GOT3 (cell line): Measurements from ENCODE around the gene PKMYT1.

Experiments
- DNase-seq: peaks from one replicate; lab custom pipeline; 2025; ENCODE audit warnings: mixed read lengths; lab: John Stamatoyannopoulos, UW

The PKMYT1 gene

DNA sequence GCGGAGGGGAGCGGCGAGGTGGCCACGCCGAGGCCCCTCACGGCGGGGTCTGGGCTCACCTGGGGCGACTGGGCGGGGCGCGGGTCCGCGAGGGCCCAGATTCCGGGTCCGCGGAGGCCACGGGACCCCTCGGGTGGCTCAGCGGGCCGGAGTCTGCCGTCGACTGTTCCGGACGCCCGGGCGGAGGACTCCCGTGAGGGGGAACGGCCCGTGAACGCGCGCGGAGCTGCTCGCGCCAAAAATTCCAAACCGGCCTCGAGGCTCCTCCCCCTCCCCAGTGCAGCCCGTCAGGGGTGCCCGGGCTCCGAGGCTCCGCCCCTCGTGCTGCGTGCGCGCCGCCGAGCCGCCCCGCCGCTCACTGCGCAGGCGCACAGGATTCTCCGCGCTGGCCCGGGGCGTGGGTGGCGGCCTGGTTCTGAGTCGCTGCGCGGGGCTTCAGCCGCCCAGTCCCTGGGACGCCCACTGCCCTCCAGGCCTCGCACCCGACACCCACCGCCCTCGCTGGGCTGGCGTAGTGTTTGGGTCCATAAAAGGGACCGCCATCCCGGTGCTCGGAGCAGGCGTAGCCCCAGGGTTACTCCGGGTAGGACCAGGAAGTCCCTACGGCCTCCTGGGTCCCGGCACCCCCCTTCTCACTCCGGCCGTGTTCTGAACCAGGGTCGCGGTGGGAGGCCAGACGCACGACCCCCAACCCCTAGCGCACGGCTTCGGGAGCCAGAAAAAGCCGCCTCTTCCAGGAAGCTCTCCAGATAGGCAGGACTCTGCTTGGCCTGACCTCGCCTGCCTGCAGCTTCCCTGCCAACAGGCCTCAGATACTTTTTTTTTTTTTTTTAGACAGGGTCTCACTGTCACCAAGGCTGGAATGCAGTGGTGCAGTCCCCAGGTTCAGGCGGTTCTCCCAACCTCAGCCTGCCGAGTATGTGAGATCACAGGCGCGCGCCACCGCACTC is at the start of gene PKMYT1:
Gene PKMYT1 (minus strand): TSS at position 220 of the 950 bp plus-strand sequence. CDS start 789 bp downstream, outside the sequence.
- peak; percentile 87 for DNase-seq

DNA sequence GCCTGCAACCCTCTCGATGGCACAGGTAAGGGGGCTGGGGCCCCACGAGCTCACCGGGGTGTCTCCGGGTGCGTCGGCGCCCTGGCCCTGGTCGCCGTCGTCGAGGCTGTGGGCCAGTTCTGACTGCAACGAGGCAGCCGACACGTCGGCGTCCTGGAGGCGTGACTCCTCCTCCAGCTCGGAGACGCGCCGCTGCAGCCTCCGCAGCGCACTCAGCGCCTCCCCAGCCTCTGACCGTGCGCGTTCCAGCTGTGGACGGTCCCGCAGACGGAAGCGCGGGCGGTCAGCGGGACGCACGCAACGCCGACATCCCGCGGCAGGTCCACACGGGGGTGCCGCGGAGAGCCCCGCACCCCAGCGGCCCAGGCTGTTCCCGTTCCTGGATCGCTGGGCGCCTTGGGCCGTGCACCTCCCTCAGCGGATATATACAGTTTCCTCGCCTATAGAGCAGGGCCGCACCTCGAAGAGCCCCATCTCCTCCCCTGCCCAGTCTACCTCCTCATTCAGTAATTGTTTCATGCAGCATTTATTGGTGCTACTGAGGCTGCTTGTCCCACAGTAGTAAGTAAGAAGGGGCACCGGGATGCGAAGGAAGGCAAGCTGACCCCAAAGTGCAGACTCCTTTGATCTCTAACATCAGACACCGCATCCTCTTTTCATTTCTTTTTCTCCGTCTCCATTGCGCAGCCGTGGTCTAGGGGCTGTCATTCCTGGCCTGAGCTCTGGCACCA is 49.4 kb upstream of the PKMYT1 start:
- no peak for DNase-seq

DNA sequence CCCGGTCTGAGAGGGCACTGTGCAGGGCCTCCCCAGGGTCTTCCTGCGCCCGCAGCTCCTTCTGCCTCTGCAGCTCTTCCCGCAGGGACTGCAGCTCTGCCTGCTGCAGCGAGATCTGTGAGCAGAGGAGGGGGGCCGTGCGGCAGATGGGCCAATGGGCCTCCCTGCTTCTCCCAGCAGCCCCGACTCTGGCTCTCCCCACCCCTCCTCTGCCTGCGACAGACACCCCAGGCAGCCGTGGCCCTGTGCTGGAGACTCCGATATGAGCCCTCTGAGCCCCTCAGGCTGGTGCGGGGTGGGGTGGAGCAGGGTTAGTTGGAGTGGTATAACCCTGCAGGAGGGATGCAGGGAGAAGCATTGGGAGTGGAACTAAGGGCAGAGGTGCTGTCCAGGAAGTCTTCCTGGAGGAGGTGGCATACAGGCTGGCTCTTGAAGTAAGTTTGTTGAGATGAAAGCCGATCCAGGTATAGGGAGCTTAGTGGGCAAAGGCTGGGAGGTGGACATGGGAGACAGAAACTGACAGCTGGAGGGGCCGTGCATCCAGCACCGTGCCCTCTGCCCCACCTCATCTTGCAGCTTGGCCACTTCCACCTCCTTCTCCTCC is 48.6 kb upstream of the PKMYT1 start:
- DNase-seq = no peak

DNA sequence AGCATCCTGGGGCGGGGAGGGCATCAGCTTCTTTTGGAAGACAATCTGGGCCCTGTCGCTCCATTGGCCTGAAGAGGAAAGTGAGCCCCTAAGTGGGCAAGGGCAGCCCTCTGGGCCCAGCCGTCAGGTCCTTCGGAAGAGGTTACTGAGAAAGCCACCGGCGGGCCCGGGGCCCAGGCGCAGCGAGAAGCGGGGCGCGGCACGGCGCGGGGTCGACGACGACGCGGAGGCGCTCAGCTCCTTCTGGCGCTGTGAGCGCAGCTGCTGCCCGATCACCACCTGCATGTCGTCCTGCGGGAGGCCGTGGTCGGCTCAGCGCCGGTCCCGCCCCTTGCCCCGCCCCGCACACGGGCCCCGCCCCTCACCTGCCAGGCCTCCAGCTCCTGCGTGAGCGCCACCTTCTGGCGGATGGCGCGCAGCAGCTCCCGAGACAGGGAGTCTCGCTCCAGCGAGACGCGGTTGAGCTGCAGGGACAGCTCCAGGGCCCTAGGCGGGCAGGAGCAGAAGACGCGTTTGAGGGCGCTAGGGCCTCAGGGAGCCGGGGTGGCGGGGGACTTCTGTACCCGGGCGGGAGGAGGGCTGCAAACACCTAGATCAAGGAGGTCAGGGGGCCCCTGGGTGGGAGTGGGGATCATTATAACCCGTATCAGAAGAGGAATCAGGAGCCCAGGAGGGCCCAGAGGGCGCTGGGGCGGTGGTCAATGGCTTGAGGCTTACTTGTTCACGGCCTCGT is 47.9 kb upstream of the PKMYT1 start:
- DNase-seq = no peak

DNA sequence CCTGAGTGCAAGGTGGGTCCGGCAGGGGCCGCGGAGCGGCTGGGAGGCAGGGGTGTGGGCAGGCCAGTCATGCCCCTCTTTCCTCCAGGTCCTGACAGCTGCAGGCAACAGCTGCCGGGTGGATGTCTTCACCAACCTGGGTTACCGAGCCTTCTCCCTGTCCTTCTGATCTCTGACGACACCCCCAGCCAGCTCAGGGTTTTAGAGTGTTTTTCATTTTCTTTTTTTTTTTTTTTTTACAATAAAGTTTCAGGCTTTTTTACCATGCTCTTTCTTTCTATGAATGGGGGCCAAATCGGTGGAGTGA is 47.2 kb upstream of the PKMYT1 start:
- no peak for DNase-seq

DNA sequence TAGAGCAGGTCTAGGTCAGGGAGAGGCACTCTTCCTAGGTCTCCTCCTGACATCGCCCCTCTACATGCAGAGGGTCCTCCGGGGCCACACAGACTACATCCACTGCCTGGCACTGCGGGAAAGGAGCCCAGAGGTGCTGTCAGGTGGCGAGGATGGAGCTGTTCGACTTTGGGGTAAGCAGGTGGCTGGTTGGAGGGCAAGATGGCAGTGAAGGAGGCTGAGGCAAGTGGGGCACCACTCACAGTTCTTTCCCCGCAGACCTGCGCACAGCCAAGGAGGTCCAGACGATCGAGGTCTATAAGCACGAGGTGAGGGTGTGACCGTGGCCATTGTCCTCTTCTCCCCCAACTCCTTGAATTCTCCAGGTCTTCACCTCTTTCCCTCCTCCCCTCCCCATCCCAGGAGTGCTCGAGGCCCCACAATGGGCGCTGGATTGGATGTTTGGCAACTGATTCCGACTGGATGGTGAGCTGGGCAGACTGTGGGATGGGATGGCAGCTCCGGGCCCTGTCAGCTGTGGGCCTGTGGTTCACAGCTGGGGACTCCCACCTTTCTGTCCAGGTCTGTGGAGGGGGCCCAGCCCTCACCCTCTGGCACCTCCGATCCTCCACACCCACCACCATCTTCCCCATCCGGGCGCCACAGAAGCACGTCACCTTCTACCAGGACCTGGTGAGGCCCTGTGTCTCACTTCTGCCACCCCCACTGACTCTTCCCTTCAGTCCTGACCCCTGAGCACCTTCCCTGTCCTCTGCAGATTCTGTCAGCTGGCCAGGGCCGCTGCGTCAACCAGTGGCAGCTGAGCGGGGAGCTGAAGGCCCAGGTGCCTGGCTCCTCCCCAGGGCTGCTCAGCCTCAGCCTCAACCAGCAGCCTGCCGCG is 46.6 kb upstream of the PKMYT1 start:
- DNase-seq = no peak

DNA sequence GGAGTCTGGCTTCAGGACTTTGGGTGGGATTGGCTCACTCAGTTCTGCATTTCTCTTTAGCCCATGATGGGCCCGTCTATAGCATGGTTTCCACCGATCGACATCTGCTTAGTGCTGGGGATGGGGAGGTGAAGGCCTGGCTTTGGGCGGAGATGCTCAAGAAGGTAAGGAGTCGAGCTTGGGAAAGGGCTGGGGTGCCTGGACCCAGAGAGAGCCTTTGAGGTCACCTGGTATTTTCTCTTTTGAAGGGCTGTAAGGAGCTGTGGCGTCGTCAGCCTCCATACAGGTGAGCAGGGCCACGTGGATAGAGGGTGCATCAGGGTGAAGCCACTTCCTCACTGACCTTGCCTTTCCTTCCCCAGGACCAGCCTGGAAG is 45.7 kb upstream of the PKMYT1 start:
- DNase-seq = no peak

DNA sequence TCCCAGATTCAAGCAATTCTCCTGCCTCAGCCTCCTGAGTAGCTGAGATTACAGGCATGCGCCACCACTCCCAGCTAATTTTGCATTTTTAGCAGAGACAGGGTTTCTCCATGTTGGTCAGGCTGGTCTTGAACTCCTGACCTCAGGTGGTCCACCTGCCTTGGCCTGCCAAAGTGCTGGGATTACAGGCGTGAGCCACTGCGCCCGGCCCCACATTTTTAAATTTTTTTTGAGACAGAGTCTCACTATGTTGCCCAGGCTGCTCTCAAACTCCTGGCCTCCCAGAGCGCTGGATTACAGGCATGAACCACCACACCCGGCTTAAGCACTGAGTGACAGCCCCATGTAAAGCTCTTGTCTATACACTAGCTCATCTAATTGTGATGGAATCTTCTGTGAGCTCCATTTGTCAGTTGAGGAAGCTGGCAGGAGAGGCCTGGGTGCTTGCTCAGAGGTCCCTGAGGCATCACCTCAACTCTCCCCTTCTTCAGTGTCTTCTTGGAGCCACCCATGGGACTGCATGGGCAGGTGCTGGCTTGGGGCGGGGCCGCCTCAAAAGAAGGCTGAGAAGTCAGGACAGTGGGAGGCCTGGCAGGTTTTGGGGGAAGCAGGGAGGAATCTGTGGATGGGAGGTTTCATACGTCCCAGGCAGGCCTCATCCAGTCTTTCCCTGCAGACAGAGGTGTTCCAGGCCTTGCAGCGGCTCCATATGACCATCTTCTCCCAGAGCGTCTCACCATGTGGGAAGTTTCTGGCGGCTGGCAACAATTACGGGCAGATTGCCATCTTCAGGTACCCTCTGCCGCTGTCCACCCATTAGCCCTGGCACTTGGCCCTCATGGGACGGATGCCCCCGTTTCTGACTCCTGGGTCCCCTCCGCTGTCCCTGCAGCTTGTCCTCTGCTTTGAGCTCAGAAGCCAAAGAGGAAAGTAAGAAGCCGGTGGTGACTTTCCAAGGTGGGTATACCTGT is 45.1 kb upstream of the PKMYT1 start:
- DNase-seq = no peak

DNA sequence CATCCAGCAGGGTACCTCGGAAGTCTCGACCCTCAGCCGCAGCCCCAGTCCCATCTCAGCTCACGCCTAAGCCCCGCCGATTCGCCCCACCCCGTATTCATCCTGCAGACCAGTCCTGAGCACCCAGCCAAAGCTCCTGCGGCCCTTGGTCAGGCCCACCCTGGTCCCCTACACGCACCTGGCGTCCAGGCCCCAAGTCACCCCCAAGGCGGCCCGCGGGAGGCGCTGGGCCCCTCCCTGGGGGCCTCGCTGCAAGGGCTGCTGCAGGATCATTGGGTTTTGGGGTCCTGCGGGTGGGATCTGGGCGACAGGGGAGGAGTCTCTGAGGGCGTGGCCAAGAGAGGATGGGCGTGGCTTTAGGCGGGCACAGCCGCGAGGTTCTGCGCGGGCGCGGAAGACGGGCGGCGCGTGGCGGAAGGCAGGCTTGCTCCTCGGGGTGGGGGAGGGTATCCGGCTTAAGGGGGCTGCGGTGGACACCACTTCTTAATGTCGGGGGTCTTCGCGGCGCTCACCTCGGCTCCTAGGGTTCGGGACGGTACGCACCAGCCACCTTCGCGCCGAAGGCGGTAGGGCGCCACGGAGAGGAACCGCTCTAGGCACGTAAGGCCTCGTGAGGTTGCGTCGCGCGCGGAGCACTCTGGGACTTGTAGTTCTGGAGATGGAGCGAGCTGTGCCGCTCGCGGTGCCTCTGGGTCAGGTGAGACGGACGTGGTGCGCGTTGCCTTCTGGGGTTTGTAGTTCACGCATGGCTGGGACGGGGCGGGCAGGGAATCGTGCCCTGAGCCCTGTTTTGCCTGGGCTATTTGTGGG is 43.6 kb upstream of the PKMYT1 start, which contains the start of the genes HCFC1R1 and THOC6:
Gene HCFC1R1 (minus strand): TSS at position 274 of the 810 bp plus-strand sequence. CDS start 1 bp downstream, at position 273.
Gene THOC6 (plus strand): TSS at position 367 of the 810 bp plus-strand sequence. CDS start 292 bp downstream, at position 659.
- DNase-seq = peak; percentile 86

DNA sequence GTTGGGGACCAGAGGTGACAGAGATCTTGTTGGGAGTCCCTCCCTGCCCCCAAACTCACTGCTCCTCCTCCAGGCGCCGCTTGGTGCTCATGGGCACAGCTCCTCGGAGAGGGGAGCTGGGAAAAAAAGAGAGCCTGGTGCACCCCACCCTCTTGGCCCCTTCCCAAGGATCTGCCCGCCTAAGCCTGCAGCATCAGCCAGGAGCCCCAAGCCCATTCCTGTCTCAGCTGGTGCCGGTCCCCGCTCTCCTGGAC is 43.1 kb upstream of the PKMYT1 start:
- peak; percentile 86 for DNase-seq

DNA sequence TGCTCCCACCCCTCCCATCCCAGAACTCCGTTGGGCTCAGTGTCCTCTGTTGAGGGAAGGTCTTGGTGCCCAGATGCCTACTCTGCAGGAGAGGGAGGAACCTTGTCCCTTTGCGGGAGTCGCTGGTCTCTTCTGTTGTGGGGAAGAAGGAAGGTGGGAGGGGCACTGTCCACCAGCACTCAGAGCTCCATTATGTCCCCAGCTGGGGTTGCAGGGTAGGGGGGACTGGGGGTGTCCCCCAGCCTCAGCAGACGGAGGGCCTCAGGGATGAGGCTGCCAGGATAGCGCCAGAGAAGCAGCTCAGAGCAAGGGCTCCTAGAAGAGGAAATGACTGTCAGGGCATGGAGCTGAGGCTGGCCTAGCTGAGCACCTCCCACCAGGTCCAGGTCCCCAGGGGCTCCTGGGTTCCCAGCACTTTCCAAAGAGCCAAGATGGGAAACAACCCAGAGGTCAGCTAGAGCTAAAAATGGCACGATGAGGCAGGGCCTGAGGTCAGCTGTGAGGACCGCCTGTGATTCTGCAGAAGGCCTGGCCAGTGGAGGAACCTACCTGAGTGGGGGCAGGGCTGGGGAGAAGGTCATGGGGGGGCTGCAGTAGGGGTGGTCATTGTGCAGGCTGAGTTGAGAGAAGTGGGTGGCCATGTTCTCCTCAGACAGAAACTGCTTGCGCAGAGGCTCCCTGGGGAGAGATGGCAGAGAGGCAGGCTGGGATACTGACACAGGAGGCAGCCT is 42.6 kb upstream of the PKMYT1 start:
- peak; percentile 61 for DNase-seq

DNA sequence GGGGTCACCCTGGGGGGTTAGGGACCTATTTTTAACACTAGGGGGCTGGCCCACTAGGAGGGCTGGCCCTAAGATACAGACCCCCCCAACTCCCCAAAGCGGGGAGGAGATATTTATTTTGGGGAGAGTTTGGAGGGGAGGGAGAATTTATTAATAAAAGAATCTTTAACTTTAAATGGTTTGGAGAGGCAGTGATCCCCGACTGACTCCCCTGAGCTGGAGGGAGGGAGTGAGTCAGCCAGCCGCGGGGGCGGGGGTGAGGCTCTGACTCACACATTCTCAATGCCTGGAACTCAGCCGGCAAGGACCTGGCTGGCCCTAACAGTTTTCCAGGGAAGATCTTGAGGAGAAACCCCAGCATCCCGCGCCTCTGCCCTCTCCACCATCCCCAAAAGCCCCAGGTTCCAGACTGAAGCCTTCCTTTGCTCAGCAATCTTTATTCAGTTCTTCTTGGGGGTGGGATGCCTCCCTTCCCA is 42.0 kb upstream of the PKMYT1 start:
- DNase-seq = peak; percentile 64

DNA sequence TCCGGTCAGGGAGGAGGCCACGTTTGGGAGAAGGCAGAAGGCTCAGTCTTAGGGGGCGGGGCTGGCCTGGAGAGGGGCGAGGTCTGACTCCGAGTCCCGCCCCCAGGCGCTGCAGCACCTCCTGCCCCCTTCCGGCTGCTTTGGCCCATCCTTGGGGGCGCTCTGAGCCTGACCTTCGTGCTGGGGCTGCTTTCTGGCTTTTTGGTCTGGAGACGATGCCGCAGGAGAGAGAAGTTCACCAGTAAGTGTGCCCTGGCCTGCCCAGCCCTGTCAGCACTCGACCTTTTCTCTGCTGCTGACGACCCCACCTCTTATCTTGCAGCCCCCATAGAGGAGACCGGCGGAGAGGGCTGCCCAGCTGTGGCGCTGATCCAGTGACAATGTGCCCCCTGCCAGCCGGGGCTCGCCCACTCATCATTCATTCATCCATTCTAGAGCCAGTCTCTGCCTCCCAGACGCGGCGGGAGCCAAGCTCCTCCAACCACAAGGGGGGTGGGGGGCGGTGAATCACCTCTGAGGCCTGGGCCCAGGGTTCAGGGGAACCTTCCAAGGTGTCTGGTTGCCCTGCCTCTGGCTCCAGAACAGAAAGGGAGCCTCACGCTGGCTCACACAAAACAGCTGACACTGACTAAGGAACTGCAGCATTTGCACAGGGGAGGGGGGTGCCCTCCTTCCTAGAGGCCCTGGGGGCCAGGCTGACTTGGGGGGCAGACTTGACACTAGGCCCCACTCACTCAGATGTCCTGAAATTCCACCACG is 41.4 kb upstream of the PKMYT1 start:
- peak; percentile 64 for DNase-seq

DNA sequence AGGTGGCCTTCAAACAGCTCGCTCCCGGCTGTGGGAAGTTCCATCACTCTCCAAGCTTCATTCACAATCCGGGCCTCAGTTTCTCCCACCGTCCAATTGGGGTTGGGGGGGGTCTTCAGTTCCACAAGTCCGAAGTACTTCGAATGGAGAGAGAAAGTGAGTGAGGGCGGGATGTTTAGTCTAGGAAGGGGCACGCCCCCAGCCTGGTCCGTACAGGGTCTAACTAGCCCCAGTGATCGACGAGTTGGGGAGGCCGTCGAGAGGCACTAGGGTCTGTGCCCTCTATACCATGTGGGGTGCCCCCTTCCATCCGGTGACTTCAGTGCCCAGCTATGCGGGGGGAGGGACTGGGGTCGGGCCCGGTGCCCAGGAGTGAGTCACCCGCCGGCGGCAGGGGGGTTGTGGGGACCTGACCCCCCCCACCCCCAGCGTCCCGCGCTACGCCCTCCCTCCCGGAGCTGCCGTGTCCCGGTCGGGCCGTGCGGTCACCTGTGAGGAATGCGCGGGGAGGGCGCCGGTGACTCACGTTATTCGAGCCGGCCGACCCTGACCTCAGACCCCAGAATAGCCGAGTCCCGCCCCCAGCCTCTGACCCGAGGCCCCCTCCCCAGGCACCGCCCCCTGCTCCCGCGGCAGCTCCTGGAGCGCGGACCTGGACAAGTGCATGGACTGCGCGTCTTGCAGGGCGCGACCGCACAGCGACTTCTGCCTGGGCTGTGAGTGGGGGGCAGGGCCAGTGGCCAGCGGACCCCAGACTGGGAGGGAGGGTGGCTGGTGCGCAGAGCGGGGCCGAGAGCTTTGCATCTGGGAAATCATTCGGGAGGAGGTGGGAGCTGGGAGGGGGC is 40.6 kb upstream of the PKMYT1 start:
- peak; percentile 61 for DNase-seq

DNA sequence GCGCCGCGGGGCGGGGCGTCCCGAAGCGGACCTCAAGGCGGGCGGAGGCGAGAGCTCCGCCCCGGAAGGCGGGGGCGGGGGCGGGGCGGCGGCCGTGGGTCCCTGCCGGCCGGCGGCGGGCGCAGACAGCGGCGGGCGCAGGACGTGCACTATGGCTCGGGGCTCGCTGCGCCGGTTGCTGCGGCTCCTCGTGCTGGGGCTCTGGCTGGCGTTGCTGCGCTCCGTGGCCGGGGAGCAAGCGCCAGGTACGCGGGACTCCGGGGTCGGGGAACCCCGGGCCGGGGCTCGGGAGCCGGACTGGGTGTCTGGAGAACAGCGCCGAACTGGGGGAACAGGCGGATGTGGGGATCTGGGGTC is 40.0 kb upstream of the PKMYT1 start, which contains the start of gene TNFRSF12A:
Gene TNFRSF12A (plus strand): TSS at position 122 of the 357 bp plus-strand sequence. CDS start 30 bp downstream, at position 152.
- peak; percentile 65 for DNase-seq

DNA sequence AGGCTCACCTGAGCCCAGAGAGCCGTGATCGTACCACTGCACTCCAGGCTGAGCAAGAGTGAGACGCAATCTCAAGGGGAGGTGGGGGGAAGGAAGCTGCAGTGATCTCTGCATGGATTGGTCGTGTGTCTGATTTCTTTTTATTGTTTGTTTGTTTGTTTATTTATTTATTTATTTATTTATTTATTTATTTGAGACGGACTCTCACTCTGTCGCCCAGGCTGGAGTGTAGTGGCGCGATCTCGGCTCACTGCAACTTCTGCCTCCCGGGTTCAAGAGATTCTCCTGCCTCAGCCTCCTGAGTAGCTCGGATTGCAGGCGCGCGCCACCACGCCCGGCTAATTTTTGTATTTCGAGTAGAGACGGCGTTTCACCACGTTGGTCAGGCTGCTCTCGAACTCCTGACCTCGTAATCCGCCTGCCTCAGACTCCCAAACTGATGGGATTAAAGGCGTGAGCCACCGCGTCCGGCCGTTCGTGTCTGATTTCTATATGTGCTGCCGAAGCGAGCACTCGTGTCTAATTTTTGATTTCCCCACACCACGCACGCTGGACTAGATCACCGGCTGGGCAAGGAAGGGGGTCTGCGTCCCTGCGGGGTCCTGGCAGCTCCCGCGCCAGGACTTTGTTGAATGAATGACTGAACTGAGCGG is 39.5 kb upstream of the PKMYT1 start:
- DNase-seq = no peak
